Measurements from ENCODE around the gene KLRK1. TPM values are rescaled to one million over a fixed set of nuclear protein-coding genes. Genes with fewer than 3 reads are reported as not detected.
"Not testable (repeated sequence)": the region's sequence is repeated elsewhere in the genome, so short reads cannot be mapped to it uniquely, and the experiment has no call there.

KLRK1 gene
- polyA plus RNA-seq, 1 of the 3 experiments (the other 2 are of a cell fraction): not detected

DNA sequence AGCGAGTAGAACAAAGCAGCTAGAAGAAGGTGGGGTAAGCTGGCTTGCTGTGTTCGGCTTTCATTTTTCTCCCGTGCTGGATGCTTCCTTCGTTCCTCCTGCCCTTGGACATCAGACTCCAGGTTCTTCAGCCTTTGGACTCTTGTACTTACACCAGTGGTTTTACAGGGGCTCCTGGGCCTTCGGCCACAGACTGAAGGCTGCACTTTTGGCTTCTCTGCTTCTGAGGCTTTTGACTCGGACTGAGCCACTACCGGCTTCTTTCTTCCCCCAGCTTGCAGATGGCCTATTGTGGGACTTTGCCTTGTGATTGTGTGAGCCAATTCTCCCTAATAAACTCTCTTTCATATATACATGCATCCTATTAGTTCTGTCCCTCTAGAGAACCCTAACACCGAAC, 36.1 kb upstream of the KLRK1 start:
- H3K27me3 ChIP-seq (ENCODE audit: insufficient read depth); DNase-seq; H3K4me3 ChIP-seq (ENCODE audit: low read depth in 2 of 2, low read length in 1 of 2); POLR2A ChIA-PET; H3K79me2 ChIP-seq (ENCODE audit: insufficient read depth); H2AFZ ChIP-seq (ENCODE audit: low read depth); H3K9me2 ChIP-seq; H3K36me3 ChIP-seq (replicated peaks in 1 of 2; ENCODE audit: control insufficient read depth in 1 of 2, insufficient read depth in 2 of 2, low read length in 1 of 2); CTCF ChIA-PET; H3K9me3 ChIP-seq; H4K20me1 ChIP-seq (ENCODE audit: insufficient read depth); H3K27ac ChIP-seq (ENCODE audit: low read depth in 2 of 2, low read length in 1 of 2); H3K9ac ChIP-seq; H3F3A ChIP-seq (replicated peaks; ENCODE audit: insufficient read depth); H3K4me1 ChIP-seq (ENCODE audit: control insufficient read depth in 1 of 2, insufficient read depth in 2 of 2, low read depth in 1 of 2, low read length in 1 of 2): not testable (repeated sequence)
- whole genome bisulfite sequencing (ENCODE audit: low lambda C conversion rate): 17% methylated on average over 5 of the region's 8 CpGs
- peak overlapping the region; percentile 33; the same call in 1 of the 2 replicates for H3K4me2 ChIP-seq

DNA sequence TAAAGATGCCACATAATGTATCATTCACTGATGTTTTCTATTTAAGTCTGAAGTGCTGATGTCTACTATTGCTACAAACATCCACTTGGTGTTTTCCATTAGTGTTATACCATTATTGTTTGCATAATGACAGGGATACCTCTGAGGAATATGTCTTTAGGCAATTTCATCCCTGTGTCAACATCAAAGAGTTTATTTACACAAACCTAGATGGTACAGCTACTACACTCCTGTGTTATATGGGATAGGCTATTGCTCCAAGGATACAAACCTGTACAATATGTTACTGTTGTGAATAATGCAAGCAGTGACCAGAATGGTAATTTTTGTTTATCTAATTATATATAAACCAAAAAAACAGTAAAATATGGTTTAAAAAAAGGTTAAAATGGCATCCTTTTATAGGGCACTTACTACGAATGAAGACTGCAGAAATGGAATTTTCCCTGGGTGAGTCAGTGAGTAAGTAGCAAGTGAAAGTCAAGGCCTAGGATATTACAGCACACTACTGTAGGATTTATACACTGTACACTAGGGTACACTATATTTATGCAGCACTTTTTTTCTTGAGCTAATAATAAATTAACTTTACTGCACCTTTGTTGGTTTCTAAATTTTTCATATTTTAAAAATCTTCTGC, 34.5 kb upstream of the KLRK1 start:
- H3K9me3 ChIP-seq; DNase-seq; H3K79me2 ChIP-seq (ENCODE audit: insufficient read depth); H3K27ac ChIP-seq (ENCODE audit: low read depth in 2 of 2, low read length in 1 of 2); H3K4me3 ChIP-seq (ENCODE audit: low read depth in 2 of 2, low read length in 1 of 2); H3K4me1 ChIP-seq (ENCODE audit: control insufficient read depth in 1 of 2, insufficient read depth in 2 of 2, low read depth in 1 of 2, low read length in 1 of 2); H2AFZ ChIP-seq (ENCODE audit: low read depth); H3F3A ChIP-seq (replicated peaks; ENCODE audit: insufficient read depth); H4K20me1 ChIP-seq (ENCODE audit: insufficient read depth); POLR2A ChIA-PET; H3K27me3 ChIP-seq (ENCODE audit: insufficient read depth); CTCF ChIA-PET; H3K9ac ChIP-seq; H3K9me2 ChIP-seq; H3K4me2 ChIP-seq; H3K36me3 ChIP-seq (replicated peaks in 1 of 2; ENCODE audit: control insufficient read depth in 1 of 2, insufficient read depth in 2 of 2, low read length in 1 of 2): not testable (repeated sequence)
- WGBS (ENCODE audit: low lambda C conversion rate): 17% methylated on average over 1 of the region's 1 CpG

DNA sequence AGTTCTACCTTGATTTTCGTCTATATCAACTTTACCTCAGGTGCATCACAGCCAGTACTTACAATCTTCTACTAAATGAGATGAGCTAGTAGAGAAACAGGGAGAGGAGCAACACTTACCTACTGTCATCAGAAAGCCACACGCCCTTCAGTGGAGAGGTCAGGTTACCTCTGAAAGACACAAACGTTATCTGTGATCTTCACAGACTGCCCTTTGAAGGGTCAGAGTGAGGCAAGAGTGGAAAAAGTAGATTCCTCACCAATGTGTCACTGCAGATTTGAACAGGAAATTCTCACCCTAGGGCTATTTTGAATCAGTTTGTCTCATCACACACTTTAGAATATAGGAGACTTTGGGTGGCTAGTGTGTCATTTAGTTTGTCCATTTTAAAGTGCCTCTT, 32.3 kb upstream of the KLRK1 start:
- H2AFZ ChIP-seq (ENCODE audit: low read depth); H3K27ac ChIP-seq (ENCODE audit: low read depth in 2 of 2, low read length in 1 of 2); H3K4me1 ChIP-seq (ENCODE audit: control insufficient read depth in 1 of 2, insufficient read depth in 2 of 2, low read depth in 1 of 2, low read length in 1 of 2); CTCF ChIA-PET; H3K4me2 ChIP-seq; H3K9me2 ChIP-seq; H3K9ac ChIP-seq; H3K79me2 ChIP-seq (ENCODE audit: insufficient read depth); POLR2A ChIA-PET; H3K9me3 ChIP-seq; H3K4me3 ChIP-seq (ENCODE audit: low read depth in 2 of 2, low read length in 1 of 2); DNase-seq; H3K36me3 ChIP-seq (replicated peaks in 1 of 2; ENCODE audit: control insufficient read depth in 1 of 2, insufficient read depth in 2 of 2, low read length in 1 of 2); H3K27me3 ChIP-seq (ENCODE audit: insufficient read depth); H3F3A ChIP-seq (replicated peaks; ENCODE audit: insufficient read depth); H4K20me1 ChIP-seq (ENCODE audit: insufficient read depth): not testable (repeated sequence)
- 0% methylated on average over 2 of the region's 3 CpGs for WGBS (ENCODE audit: low lambda C conversion rate)

DNA sequence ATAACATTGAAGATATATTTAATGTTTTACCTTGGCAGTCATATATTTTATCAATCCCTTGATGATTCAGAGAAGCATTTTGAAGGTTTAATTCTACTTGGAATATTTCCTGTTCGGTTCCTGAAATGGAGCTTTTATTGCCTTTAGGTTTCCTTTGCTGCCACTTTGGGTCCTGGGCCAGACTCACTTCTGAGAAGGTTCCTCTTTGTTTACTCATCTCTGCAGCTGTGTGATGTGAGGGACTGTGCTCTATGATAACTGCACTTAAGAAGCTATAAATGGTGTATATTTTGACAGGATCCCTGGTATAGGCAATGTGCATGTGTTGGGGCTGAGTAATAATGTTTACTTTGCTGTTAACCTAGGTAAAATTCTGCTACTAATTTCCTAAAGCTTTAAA, 30.5 kb upstream of the KLRK1 start, which contains the start of gene KLRC3:
Gene KLRC3 (minus strand): TSS at position 262 of the 400 bp plus-strand sequence. CDS start 45 bp downstream, at position 217.
- H3K9me3 ChIP-seq; H3K4me2 ChIP-seq; H3K4me1 ChIP-seq (ENCODE audit: control insufficient read depth in 1 of 2, insufficient read depth in 2 of 2, low read depth in 1 of 2, low read length in 1 of 2); H2AFZ ChIP-seq (ENCODE audit: low read depth); POLR2A ChIA-PET; CTCF ChIA-PET; H4K20me1 ChIP-seq (ENCODE audit: insufficient read depth); H3K4me3 ChIP-seq (ENCODE audit: low read depth in 2 of 2, low read length in 1 of 2); DNase-seq; H3K27ac ChIP-seq (ENCODE audit: low read depth in 2 of 2, low read length in 1 of 2); H3K79me2 ChIP-seq (ENCODE audit: insufficient read depth); H3F3A ChIP-seq (replicated peaks; ENCODE audit: insufficient read depth); H3K9me2 ChIP-seq; H3K36me3 ChIP-seq (replicated peaks in 1 of 2; ENCODE audit: control insufficient read depth in 1 of 2, insufficient read depth in 2 of 2, low read length in 1 of 2); H3K9ac ChIP-seq; H3K27me3 ChIP-seq (ENCODE audit: insufficient read depth): not testable (repeated sequence)
- 4% methylated on average over 1 of the region's 1 CpG for WGBS (ENCODE audit: low lambda C conversion rate)

All from SK-N-SH (cell line).